Activated effector memory CD4-positive, alpha-beta T cell treated with anti-CD3 and anti-CD28 coated beads, Interleukin-2, amount 50 U/mL, for 16 hours (primary cell): ENCODE results near the gene ASPSCR1.

Experiments
- DNase-seq: peaks from one replicate; pipeline ENCODE4 v3.0.0-alpha.2; 2020

The ASPSCR1 gene

GRCh38 chr17:81999976-82000802, 22.8 kb downstream of the ASPSCR1 start:
- no peak for DNase-seq

GRCh38 chr17:82000803-82001570, 23.6 kb downstream of the ASPSCR1 start:
- no peak for DNase-seq

- no peak for DNase-seq
Observed at GRCh38 chr17:82001571-82002056, 24.2 kb downstream of the ASPSCR1 start.

- peak; percentile 81 for DNase-seq
Observed at GRCh38 chr17:82003411-82004381, 26.3 kb downstream of the ASPSCR1 start.

- DNase-seq: no peak
Observed at GRCh38 chr17:82004517-82005455, 27.4 kb downstream of the ASPSCR1 start.

GRCh38 chr17:82005701-82006348, 28.4 kb downstream of the ASPSCR1 start:
- no peak for DNase-seq

GRCh38 chr17:82006468-82007227, 29.2 kb downstream of the ASPSCR1 start:
- DNase-seq: no peak

- DNase-seq: no peak
Observed at GRCh38 chr17:82007228-82007494, 29.7 kb downstream of the ASPSCR1 start.

- no peak for DNase-seq
Observed at GRCh38 chr17:82007495-82008257, 30.2 kb downstream of the ASPSCR1 start.

- no peak for DNase-seq
Observed at GRCh38 chr17:82008258-82008940, 31.0 kb downstream of the ASPSCR1 start.

GRCh38 chr17:82008941-82009405, 31.5 kb downstream of the ASPSCR1 start:
- DNase-seq: no peak

- no peak for DNase-seq
Observed at GRCh38 chr17:82009413-82009812, 32.0 kb downstream of the ASPSCR1 start.

- DNase-seq: no peak
Observed at GRCh38 chr17:82010575-82011525, 33.4 kb downstream of the ASPSCR1 start.

- DNase-seq: no peak
Observed at GRCh38 chr17:82011617-82012187, 34.3 kb downstream of the ASPSCR1 start.

GRCh38 chr17:82012261-82012639, 34.8 kb downstream of the ASPSCR1 start:
- DNase-seq: no peak

- no peak for DNase-seq
Observed at GRCh38 chr17:82012640-82013295, 35.3 kb downstream of the ASPSCR1 start.

- DNase-seq: no peak
Observed at GRCh38 chr17:82013341-82013740, 35.9 kb downstream of the ASPSCR1 start.
